NB4 (cell line): ENCODE data around the gene ATP1A3.

ENCODE experiments used
- POLR2A ChIP-seq: IDR thresholded peaks from 2 replicates; pipeline ENCODE4 v1.6.1; 2011; ENCODE audit warnings: mild to moderate bottlenecking; ENCODE audit not compliant: insufficient read length; ENCODE audit errors: extremely low read depth
- TF ChIP-seq, protein P1 (sequence below): IDR thresholded peaks from one replicate; pipeline ENCODE4 v1.5.1; 2012; ENCODE audit warnings: low read depth, low read length
- TF ChIP-seq, protein P2 (sequence below): IDR thresholded peaks from 2 replicates; pipeline ENCODE4 v1.6.1; 2011; ENCODE audit warnings: low read depth, low read length

DNA sequence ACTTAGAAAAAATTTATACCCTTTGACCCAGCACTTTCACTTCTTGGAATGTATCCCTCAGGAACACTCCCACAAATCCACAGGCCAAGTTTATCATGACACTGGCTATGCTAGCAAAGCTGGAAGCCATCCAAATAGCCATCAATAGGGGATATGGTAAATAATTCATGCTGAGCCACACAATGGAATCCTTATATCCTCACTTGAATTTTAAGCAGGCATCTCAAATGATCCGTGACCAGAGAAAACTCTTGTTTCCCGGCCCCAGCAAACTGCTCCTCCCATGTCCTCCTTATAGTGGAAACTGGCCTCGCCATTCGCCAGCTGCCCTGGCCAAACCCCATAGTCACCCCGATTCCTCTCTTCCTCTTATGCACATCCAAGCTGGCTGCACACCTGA is 38.4 kb upstream of the ATP1A3 start:
- no peak for TF ChIP-seq POLR2A
- TF ChIP-seq, protein P1, sequence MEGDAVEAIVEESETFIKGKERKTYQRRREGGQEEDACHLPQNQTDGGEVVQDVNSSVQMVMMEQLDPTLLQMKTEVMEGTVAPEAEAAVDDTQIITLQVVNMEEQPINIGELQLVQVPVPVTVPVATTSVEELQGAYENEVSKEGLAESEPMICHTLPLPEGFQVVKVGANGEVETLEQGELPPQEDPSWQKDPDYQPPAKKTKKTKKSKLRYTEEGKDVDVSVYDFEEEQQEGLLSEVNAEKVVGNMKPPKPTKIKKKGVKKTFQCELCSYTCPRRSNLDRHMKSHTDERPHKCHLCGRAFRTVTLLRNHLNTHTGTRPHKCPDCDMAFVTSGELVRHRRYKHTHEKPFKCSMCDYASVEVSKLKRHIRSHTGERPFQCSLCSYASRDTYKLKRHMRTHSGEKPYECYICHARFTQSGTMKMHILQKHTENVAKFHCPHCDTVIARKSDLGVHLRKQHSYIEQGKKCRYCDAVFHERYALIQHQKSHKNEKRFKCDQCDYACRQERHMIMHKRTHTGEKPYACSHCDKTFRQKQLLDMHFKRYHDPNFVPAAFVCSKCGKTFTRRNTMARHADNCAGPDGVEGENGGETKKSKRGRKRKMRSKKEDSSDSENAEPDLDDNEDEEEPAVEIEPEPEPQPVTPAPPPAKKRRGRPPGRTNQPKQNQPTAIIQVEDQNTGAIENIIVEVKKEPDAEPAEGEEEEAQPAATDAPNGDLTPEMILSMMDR = no peak
- TF ChIP-seq, protein P2, sequence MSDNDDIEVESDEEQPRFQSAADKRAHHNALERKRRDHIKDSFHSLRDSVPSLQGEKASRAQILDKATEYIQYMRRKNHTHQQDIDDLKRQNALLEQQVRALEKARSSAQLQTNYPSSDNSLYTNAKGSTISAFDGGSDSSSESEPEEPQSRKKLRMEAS = no peak
